Measurements from ENCODE around the gene CTRB2. TPM values are rescaled to one million over a fixed set of nuclear protein-coding genes. Genes with fewer than 3 reads are reported as not detected.
"Not testable (repeated sequence)": the region's sequence is repeated elsewhere in the genome, so short reads cannot be mapped to it uniquely, and the experiment has no call there.

Gene CTRB2
- polyA plus RNA-seq, 3 donors = not detected

DNA sequence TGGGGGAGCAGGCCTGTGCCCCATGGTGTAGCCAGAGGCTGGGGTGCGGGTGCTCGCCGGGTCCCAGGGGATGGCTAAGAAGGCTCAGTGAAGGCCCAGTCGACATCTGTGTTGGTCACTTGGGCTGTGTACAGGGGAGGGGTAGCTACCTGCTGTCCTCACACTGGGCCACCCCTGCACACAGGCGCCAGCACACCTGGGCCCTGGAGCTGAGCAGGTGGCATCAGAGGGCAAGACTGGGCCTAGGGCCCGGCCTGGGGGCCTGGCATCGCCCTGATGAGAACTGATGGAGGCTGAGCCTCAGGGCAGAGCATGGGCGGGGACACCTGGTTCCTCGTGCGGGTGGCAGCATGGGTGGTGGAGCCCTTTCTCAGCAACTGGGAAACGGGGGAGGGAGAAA is 870 bp upstream of the CTRB2 start:
- DNase-seq (ENCODE audit: low read depth in 3 of 3, low spot score in 2 of 3) = no peak

DNA sequence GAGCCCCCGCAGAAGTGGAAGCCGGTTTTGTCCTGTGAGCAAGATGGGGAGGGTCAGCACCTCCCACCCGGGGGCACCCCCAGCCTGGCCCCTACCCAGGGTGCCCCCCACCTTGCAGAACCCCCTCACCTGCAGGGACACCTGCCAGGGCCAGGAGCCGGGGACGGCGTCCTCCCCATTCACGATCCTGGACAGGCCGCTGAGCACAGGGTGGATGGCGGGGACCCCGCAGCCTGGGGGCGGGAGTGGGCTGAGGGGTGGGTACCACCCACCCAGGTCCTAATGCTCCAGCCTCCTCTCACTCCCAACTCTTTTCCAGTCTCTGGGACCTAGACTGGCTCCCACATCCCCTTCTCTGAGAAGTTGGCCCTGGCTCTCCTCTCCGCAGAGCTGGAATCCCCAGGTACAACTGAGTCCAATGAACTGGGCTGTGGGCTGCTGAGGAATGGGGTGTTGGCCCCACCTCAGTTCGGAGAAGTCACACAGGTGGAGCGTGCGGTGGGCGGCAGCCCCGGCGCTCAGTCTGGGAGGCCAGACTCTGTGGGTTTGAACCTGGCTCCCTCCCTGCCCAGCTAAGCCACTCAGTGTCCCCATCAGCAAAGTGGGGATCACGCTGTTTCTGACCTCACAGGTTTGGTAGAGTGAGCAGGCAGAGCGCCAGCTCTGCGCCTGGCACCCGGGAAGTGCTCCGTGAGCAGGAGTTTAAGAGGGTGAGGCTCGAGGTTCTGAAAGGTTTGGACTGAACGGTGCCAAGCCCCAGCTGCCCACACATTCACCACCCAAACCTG is 806 bp downstream of the CTRB2 start:
- not testable (repeated sequence) for DNase-seq (ENCODE audit: low read depth in 3 of 3, low spot score in 2 of 3)

GRCh38 chr16:75205438-75205837 is 1.5 kb downstream of the CTRB2 start:
- DNase-seq (ENCODE audit: low read depth in 3 of 3, low spot score in 2 of 3) = not testable (repeated sequence)

GRCh38 chr16:75204905-75205304 is 2.1 kb downstream of the CTRB2 start:
- not testable (repeated sequence) for DNase-seq (ENCODE audit: low read depth in 3 of 3, low spot score in 2 of 3)

DNA sequence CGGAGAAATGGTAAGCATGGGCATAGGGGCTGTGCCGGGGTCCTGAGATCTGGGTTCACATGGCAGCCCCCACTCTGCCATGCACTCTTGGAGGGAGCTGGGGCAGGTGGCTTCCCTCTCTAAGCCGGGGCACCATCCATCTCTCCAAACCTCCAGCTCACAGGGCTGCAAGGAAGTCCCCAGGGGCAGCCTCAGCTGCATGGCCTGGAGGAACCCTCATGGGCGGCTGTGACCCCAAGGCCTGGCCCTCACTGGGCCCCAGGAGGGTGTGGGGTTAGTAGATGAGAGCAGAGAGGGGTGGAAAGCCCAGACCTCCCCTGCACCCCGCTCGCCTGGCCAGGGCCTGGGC is 2.6 kb downstream of the CTRB2 start:
- DNase-seq (ENCODE audit: low read depth in 3 of 3, low spot score in 2 of 3) = no peak

DNA sequence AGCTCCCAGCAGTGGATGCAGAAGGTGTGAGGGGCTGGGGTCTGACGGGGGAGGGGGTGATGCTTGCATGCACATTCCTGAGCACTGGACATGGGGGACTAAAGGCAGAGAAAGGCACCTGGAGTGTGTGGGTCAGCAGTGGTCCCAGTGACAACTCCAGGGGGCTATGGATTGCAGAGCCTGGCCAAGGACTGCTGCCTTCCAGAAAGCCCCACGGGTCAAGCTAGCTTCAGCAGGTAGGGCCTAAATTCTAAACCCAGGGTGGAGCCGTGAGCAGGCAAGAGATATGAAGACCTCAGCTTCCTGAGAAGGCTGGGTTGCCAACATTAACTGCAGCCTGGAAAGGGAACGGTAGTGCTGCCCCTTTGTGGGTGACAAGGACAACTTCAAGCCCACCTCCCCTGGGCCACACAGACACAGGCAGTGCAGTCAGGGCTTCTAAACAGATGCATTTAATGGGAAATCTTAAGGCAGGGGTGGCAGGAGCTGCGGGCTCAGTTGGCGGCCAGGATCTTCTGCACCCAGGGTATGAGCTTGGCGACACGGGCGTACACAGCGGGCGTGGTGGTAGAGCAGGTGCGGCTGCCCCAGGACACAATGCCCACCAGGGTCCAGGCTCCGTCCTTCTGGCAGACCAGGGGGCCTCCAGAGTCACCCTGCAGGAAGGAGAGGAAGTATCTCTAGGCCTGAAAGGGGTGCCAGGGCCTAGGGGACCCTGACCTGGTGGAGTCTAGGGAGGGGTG is 3.1 kb downstream of the CTRB2 start:
- DNase-seq (ENCODE audit: low read depth in 3 of 3, low spot score in 2 of 3) = no peak

GRCh38 chr16:75203096-75203495 is 3.9 kb downstream of the CTRB2 start:
- DNase-seq (ENCODE audit: low read depth in 3 of 3, low spot score in 2 of 3) = no peak

GRCh38 chr16:75202069-75202590 is 4.8 kb downstream of the CTRB2 start:
- DNase-seq (ENCODE audit: low read depth in 3 of 3, low spot score in 2 of 3) = no peak

DNA sequence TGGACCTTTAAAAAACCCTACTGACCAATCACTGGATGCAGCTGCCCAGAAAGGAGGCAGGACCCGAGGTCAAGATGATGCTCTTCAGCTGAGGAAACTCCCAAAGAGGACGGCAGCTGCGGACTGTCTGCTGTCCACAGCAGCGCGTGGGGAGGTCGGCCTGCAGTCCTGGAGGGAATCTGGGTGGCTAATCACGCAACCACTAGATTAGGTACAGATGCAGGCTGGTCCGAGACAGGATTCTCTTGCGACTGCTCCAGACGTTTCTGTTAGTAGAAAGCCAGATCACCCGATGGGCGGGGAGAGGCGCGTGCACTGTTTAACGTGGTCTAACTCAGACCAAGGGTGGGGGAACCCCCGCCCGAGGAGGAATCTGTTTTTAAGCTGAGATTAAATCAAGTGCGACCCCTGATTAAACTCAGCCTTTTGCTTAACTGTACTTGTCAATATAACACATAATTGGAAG is 8.8 kb downstream of the CTRB2 start:
- DNase-seq (ENCODE audit: low read depth in 3 of 3, low spot score in 2 of 3) = no peak

GRCh38 chr16:75197522-75198134 is 9.3 kb downstream of the CTRB2 start:
- no peak for DNase-seq (ENCODE audit: low read depth in 3 of 3, low spot score in 2 of 3)

DNA sequence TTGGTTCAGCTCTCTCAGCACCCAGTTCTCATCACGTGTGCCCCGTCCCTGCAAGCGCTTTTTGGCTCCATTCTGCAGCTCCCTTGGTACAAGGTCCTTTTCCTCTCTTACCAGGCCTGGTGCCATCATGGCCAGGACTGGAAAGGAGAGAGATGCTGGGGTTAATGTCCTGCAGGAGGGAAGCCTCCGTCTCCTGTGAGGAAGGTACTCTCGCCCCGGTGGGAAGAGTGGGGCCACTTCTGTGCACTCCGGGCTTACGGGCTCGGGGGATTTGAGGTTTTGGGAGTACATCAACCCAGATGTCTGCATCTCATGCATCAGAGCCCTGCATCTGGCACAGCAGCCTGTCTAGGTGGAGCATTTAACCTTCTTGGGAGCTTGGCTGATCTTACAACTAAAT is 10.1 kb downstream of the CTRB2 start:
- DNase-seq (ENCODE audit: low read depth in 3 of 3, low spot score in 2 of 3) = no peak

GRCh38 chr16:75195811-75196790 is 10.9 kb downstream of the CTRB2 start:
- no peak for DNase-seq (ENCODE audit: low read depth in 3 of 3, low spot score in 2 of 3)

DNA sequence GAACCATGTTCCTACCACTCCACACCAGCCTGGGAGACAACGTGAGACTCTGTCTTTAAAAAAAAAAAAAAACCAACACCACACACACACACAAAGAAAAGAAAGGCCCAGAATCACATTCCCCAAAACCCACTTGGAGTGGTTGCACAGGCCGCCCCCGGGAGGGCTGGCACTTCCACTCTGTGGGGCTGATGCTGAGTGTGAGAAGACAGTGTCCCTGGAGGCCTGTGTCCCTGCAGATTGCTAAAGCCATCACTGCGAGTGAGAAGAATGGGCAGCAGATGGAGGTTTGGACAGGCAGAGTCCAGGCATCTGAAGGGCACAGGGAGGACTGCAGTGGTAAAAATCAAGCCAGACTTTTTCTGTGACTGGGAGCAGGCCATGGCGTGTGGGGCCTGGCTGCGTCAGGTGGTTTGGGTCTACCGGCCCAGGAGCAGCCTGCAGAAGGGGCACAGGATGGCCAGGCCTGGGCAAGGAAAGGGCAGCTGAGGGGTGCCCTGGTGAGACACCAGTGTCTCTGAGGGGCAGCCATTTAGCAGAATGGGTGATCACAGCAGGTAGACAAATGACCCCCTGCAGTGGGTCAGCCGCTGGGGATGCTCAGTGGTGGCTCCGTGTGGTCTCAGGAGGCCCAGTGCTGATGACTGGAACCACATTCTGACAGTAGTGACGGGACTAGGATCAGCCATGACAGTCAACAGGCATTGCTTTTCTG is 13.1 kb downstream of the CTRB2 start:
- no peak for DNase-seq (ENCODE audit: low read depth in 3 of 3, low spot score in 2 of 3)

DNA sequence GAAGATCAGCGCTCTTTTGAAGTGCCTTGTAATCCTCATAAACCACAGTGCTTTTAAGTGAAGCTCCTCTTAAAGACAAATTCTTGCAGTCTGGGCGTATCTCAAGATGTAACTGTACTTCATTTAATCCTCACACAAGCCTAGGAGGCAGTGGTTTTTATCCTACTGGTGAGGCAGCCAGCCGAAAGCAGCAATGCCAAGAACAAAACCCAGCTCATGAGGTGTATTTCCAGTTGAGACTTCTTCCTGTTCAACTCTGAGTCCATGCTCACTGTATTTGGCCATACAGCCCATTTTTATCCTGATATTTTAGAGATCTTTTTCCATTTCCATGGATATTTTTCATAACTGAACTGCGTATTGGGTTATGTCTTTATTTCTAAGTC is 13.7 kb downstream of the CTRB2 start:
- no peak for DNase-seq (ENCODE audit: low read depth in 3 of 3, low spot score in 2 of 3)

- no peak for DNase-seq (ENCODE audit: low read depth in 3 of 3, low spot score in 2 of 3)
Measured at GRCh38 chr16:75192606-75193264, 14.2 kb downstream of the CTRB2 start.

DNA sequence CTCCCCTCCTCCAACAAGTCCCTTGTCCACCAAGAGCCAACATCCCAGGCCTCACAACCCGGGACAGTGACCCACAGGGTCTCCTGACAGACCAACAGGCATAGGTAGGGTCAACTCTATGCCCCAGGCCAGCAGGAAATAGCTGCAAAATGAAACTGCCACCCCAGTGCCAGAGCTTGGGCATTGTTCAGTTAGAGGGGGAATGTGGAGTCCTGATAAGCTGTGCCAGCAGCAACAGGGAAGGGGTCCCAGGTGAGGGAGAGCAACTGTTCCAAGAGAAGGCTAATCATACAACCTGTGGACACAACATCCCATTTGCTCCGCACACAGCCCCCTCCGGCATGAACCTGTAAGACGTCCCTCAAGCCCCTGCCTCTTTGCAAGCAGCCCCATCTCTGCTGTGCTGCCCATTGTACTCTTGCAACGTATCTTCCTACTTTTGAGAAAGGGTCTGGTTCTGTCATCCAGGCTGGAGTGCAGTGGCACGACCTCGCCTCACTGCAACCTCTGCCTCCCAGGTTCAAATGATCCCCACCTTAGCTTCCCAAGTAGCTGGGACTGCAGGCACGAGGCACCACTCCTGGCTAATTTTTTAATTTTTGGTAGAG is 17.2 kb downstream of the CTRB2 start:
- DNase-seq (ENCODE audit: low read depth in 3 of 3, low spot score in 2 of 3) = no peak

DNA sequence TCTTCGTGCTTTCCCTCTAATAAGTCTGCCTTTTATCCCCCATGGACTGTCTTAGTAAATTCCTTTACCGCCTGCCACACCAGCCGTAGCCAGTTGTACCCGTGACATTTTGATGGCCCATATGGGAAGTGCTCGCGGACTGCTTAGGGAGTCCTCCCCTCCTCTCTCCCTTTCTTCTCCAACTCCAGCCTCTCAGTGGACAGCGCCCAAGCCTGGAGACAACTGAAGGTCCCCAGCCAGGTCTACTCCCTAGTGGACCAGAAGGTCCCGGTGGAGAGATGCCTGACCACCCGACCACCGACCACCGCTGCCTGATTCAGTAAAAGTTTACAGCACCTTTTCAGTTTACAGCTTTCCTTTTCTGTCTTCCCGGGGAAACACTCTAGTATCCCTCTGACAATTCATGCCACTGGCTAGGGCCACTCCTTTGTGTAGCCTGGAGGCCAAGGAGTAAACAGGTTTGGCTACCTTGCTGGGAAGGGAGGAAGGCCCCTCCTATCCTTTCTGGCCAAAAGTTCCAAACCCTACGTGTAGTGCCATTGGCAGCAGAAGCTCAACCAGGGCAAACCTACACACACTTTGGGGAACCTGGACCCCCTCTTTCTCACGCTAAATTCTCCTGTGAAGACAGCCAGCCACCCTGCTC is 18.0 kb downstream of the CTRB2 start:
- DNase-seq (ENCODE audit: low read depth in 3 of 3, low spot score in 2 of 3) = no peak

GRCh38 chr16:75181630-75182029 is 25.3 kb downstream of the CTRB2 start:
- DNase-seq (ENCODE audit: low read depth in 3 of 3, low spot score in 2 of 3) = no peak

Data from right renal cortex interstitium (tissue), 3 donors.